Measurements from ENCODE around the gene TMPRSS11B. TPM values are rescaled to one million over a fixed set of nuclear protein-coding genes. Genes with fewer than 3 reads are reported as not detected.
"Not testable (repeated sequence)": the region's sequence is repeated elsewhere in the genome, so short reads cannot be mapped to it uniquely, and the experiment has no call there.

Gene TMPRSS11B
- polyA plus RNA-seq, 1 donor from 2014 or later = not detected

GRCh38 chr4:68281796-68282740 lies 36.6 kb upstream of the TMPRSS11B start:
- H3F3A ChIP-seq (ENCODE audit: insufficient read depth, low read length, poor library complexity, severe bottlenecking); H3K9ac ChIP-seq (ENCODE audit: low read length); H3K9me3 ChIP-seq (ENCODE audit: low read length); H3K79me2 ChIP-seq (replicated peaks; ENCODE audit: insufficient read depth, low read length); H3K4me3 ChIP-seq (ENCODE audit: low read length); H3K27me3 ChIP-seq (ENCODE audit: insufficient read depth, low read depth, low read length); H3K36me3 ChIP-seq (ENCODE audit: insufficient read depth, low read length); H2AFZ ChIP-seq (ENCODE audit: low read depth, low read length); H4K20me1 ChIP-seq (ENCODE audit: insufficient read depth); H3K4me2 ChIP-seq (ENCODE audit: low read length); H3K27ac ChIP-seq (ENCODE audit: low read length); H3K9me2 ChIP-seq (ENCODE audit: insufficient read depth, low read length): not testable (repeated sequence)

- Histone ChIP-seq H2AFZ (ENCODE audit: low read depth, low read length) (no peak overlapping the region), H3F3A (ENCODE audit: insufficient read depth, low read length, poor library complexity, severe bottlenecking) (no peaks in the 10 kb centered on the region), H3K4me3 (ENCODE audit: low read length) (no peak overlapping the region), H4K20me1 (ENCODE audit: insufficient read depth) (no peaks in the 10 kb centered on the region), H3K36me3 (ENCODE audit: insufficient read depth, low read length) (no peaks in the 10 kb centered on the region), H3K9me3 (ENCODE audit: low read length) (no peaks in the 10 kb centered on the region), H3K4me2 (ENCODE audit: low read length) (no peak overlapping the region), H3K9me2 (ENCODE audit: insufficient read depth, low read length) (no peaks in the 10 kb centered on the region), H3K79me2 (replicated peaks; ENCODE audit: insufficient read depth, low read length) (no peaks in the 10 kb centered on the region), H3K27ac (ENCODE audit: low read length) (no peak overlapping the region), H3K9ac (ENCODE audit: low read length) (no peak overlapping the region), H3K27me3 (ENCODE audit: insufficient read depth, low read depth, low read length) (no peaks in the 10 kb centered on the region)
- no peak for TF ChIP-seq SMC3 (conservative IDR thresholded peaks at IDR 0.05; ENCODE audit: poor library complexity)
- TF ChIP-seq TAF1 (IDR thresholded peaks at IDR 0.05; ENCODE audit: low read depth) = no peak
- TF ChIP-seq RAD21 (conservative IDR thresholded peaks at IDR 0.05) = no peak
- TF ChIP-seq MXI1 (conservative IDR thresholded peaks at IDR 0.05; ENCODE audit: poor library complexity, severe bottlenecking) = no peak
- TF ChIP-seq EZH2 (IDR thresholded peaks at IDR 0.05; ENCODE audit: borderline replicate concordance, insufficient read depth, low read length, poor library complexity, severe bottlenecking) = no peak
These were observed 32.5 kb upstream of the TMPRSS11B start for GRCh38 chr4:68278029-68278428.

DNA sequence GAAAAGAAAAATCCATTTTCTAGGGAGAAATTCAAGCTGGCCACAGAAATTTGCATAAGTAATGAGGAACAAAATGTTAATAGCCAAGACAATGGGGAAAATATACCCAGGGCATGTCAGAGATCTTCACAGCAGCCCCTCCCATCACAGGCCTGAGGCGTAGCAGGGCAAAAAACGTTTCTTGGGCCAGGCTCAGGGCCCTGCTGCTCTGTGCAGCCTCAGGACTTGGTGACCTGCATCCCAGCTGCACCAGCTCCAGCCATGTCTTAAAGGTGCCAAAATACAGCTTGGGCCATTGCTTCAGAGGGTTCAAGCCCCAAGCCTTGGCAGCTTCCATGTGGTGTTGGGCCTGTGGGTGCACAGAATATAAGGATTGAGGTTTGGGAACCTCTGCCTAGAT lies 32.1 kb upstream of the TMPRSS11B start:
- TF ChIP-seq EZH2 (IDR thresholded peaks at IDR 0.05; ENCODE audit: borderline replicate concordance, insufficient read depth, low read length, poor library complexity, severe bottlenecking) (no peak), RAD21 (conservative IDR thresholded peaks at IDR 0.05) (no peak), EP300 (conservative IDR thresholded peaks at IDR 0.05; ENCODE audit: poor library complexity, severe bottlenecking) (no peak), POLR2AphosphoS5 (IDR thresholded peaks at IDR 0.05) (no peak)
- H3K9ac ChIP-seq (ENCODE audit: low read length) = no peak overlapping the region
- H2AFZ ChIP-seq (ENCODE audit: low read depth, low read length) = no peak overlapping the region
- no peaks in the 10 kb centered on the region for H3K9me2 ChIP-seq (ENCODE audit: insufficient read depth, low read length)
- H3K36me3 ChIP-seq (ENCODE audit: insufficient read depth, low read length) = no peaks in the 10 kb centered on the region
- H3K27ac ChIP-seq (ENCODE audit: low read length) = no peak overlapping the region
- H3K4me2 ChIP-seq (ENCODE audit: low read length) = no peak overlapping the region
- no peaks in the 10 kb centered on the region for H4K20me1 ChIP-seq (ENCODE audit: insufficient read depth)
- no peaks in the 10 kb centered on the region for H3K9me3 ChIP-seq (ENCODE audit: low read length)
- H3K4me3 ChIP-seq (ENCODE audit: low read length) = no peak overlapping the region
- H3F3A ChIP-seq (ENCODE audit: insufficient read depth, low read length, poor library complexity, severe bottlenecking) = no peaks in the 10 kb centered on the region
- no peaks in the 10 kb centered on the region for H3K79me2 ChIP-seq (replicated peaks; ENCODE audit: insufficient read depth, low read length)
- no peaks in the 10 kb centered on the region for H3K27me3 ChIP-seq (ENCODE audit: insufficient read depth, low read depth, low read length)

GRCh38 chr4:68272860-68273259 lies 27.4 kb upstream of the TMPRSS11B start:
- no peaks in the 10 kb centered on the region for H3F3A ChIP-seq (ENCODE audit: insufficient read depth, low read length, poor library complexity, severe bottlenecking)

More at GRCh38 chr4:68272860-68273259, 27.4 kb upstream of the TMPRSS11B start:
- H3K9ac ChIP-seq (ENCODE audit: low read length) = no peak overlapping the region
- no peaks in the 10 kb centered on the region for H3K27me3 ChIP-seq (ENCODE audit: insufficient read depth, low read depth, low read length)
- no peaks in the 10 kb centered on the region for H3K9me3 ChIP-seq (ENCODE audit: low read length)
- no peak overlapping the region for H3K4me2 ChIP-seq (ENCODE audit: low read length)
- no peaks in the 10 kb centered on the region for H3K9me2 ChIP-seq (ENCODE audit: insufficient read depth, low read length)
- H3K27ac ChIP-seq (ENCODE audit: low read length) = no peak overlapping the region
- H3K4me3 ChIP-seq (ENCODE audit: low read length) = no peak overlapping the region
- TF ChIP-seq RAD21 (conservative IDR thresholded peaks at IDR 0.05) (no peak), EZH2 (IDR thresholded peaks at IDR 0.05; ENCODE audit: borderline replicate concordance, insufficient read depth, low read length, poor library complexity, severe bottlenecking) (no peak), MXI1 (conservative IDR thresholded peaks at IDR 0.05; ENCODE audit: poor library complexity, severe bottlenecking) (no peak), SMC3 (conservative IDR thresholded peaks at IDR 0.05; ENCODE audit: poor library complexity) (no peak), TAF1 (IDR thresholded peaks at IDR 0.05; ENCODE audit: low read depth) (no peak)
- TF ChIP-seq, protein P1, sequence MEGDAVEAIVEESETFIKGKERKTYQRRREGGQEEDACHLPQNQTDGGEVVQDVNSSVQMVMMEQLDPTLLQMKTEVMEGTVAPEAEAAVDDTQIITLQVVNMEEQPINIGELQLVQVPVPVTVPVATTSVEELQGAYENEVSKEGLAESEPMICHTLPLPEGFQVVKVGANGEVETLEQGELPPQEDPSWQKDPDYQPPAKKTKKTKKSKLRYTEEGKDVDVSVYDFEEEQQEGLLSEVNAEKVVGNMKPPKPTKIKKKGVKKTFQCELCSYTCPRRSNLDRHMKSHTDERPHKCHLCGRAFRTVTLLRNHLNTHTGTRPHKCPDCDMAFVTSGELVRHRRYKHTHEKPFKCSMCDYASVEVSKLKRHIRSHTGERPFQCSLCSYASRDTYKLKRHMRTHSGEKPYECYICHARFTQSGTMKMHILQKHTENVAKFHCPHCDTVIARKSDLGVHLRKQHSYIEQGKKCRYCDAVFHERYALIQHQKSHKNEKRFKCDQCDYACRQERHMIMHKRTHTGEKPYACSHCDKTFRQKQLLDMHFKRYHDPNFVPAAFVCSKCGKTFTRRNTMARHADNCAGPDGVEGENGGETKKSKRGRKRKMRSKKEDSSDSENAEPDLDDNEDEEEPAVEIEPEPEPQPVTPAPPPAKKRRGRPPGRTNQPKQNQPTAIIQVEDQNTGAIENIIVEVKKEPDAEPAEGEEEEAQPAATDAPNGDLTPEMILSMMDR (IDR thresholded peaks at IDR 0.05; ENCODE audit: poor library complexity, severe bottlenecking) = no peak
- TF ChIP-seq, protein P2, sequence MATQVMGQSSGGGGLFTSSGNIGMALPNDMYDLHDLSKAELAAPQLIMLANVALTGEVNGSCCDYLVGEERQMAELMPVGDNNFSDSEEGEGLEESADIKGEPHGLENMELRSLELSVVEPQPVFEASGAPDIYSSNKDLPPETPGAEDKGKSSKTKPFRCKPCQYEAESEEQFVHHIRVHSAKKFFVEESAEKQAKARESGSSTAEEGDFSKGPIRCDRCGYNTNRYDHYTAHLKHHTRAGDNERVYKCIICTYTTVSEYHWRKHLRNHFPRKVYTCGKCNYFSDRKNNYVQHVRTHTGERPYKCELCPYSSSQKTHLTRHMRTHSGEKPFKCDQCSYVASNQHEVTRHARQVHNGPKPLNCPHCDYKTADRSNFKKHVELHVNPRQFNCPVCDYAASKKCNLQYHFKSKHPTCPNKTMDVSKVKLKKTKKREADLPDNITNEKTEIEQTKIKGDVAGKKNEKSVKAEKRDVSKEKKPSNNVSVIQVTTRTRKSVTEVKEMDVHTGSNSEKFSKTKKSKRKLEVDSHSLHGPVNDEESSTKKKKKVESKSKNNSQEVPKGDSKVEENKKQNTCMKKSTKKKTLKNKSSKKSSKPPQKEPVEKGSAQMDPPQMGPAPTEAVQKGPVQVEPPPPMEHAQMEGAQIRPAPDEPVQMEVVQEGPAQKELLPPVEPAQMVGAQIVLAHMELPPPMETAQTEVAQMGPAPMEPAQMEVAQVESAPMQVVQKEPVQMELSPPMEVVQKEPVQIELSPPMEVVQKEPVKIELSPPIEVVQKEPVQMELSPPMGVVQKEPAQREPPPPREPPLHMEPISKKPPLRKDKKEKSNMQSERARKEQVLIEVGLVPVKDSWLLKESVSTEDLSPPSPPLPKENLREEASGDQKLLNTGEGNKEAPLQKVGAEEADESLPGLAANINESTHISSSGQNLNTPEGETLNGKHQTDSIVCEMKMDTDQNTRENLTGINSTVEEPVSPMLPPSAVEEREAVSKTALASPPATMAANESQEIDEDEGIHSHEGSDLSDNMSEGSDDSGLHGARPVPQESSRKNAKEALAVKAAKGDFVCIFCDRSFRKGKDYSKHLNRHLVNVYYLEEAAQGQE (IDR thresholded peaks at IDR 0.05; ENCODE audit: borderline replicate concordance) = no peak
- no peaks in the 10 kb centered on the region for H3K36me3 ChIP-seq (ENCODE audit: insufficient read depth, low read length)
- H3K79me2 ChIP-seq (replicated peaks; ENCODE audit: insufficient read depth, low read length) = no peaks in the 10 kb centered on the region
- H2AFZ ChIP-seq (ENCODE audit: low read depth, low read length) = no peak overlapping the region
- no peaks in the 10 kb centered on the region for H4K20me1 ChIP-seq (ENCODE audit: insufficient read depth)
